ENCODE results near the gene GPR132.
"Not testable (repeated sequence)": the region's sequence is repeated elsewhere in the genome, so short reads cannot be mapped to it uniquely, and the experiment has no call there.

Gene GPR132

DNA sequence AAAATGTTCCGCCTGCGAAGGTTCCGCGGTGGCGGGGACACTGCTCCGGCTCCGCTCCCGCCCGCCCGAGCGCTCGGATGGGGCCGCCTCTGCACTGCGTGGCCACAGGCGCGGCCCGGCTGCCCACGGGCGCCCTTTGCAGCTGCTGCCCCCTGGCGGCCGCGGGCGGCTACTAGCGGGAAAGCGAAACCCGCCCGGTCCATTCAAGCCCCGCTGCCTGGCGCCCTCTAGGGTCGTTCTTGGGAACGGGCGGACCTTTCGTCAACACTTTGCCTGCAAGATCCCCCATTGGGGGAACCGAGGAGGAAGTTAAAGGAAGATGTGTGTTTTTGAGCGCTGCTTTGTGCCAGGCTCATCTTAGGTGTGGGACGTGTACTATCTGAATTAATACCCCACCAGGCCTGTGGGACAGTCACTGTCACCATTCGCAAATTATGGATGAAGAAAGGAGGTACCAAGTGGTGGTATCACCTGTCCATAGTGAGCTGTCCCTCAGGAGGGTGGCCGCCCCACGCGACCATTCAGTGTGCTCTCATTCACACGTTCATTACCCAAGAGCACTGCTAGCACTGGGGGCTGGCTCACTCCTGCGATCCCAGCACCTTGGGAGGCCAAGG lies 19.4 kb downstream of the GPR132 start:
- POLR2A ChIA-PET, result interaction anchor here (0.6 to 0.9 kb wide), 4 partner anchors 9 to 503 kb away, joined by 4 to 8 read pairs (median 6); no protein-coding TSS in a partner anchor
- TF ChIP-seq, protein P1, sequence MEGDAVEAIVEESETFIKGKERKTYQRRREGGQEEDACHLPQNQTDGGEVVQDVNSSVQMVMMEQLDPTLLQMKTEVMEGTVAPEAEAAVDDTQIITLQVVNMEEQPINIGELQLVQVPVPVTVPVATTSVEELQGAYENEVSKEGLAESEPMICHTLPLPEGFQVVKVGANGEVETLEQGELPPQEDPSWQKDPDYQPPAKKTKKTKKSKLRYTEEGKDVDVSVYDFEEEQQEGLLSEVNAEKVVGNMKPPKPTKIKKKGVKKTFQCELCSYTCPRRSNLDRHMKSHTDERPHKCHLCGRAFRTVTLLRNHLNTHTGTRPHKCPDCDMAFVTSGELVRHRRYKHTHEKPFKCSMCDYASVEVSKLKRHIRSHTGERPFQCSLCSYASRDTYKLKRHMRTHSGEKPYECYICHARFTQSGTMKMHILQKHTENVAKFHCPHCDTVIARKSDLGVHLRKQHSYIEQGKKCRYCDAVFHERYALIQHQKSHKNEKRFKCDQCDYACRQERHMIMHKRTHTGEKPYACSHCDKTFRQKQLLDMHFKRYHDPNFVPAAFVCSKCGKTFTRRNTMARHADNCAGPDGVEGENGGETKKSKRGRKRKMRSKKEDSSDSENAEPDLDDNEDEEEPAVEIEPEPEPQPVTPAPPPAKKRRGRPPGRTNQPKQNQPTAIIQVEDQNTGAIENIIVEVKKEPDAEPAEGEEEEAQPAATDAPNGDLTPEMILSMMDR (IDR thresholded peaks at IDR 0.05; ENCODE audit: control extremely low read depth, extremely low read depth, low read depth, missing control alignments), result peak; percentile 100
- DNase-seq (ENCODE audit: extremely low spot score), result peak; percentile 94
- CTCF ChIA-PET, result interaction anchor here (0.6 to 12.9 kb wide), 35 partner anchors 10 to 246 kb away, joined by 3 to 177 read pairs (median 5); partner anchors contain the start of genes CDCA4, CLBA1, GPR132 and PLD4

GRCh38 chr14:105043641-105044040 lies 21.6 kb downstream of the GPR132 start:
- TF ChIP-seq, protein P1 (IDR thresholded peaks at IDR 0.05; ENCODE audit: control extremely low read depth, extremely low read depth, low read depth, missing control alignments), result no peak
- DNase-seq (ENCODE audit: extremely low spot score), result no peak
- POLR2A ChIA-PET, result no interaction called here
- CTCF ChIA-PET, result interaction anchor here (1.1 to 12.9 kb wide), 9 partner anchors 8 to 149 kb away, joined by 4 to 177 read pairs (median 30); partner anchors contain the start of genes CDCA4 and GPR132

GRCh38 chr14:105042813-105043212 lies 22.4 kb downstream of the GPR132 start:
- CTCF ChIA-PET, result interaction anchor here (1.1 to 12.9 kb wide), 9 partner anchors 14 to 274 kb away, joined by 3 to 177 read pairs (median 5); partner anchors contain the start of gene GPR132
- POLR2A ChIA-PET, result no interaction called here
- TF ChIP-seq, protein P1 (IDR thresholded peaks at IDR 0.05; ENCODE audit: control extremely low read depth, extremely low read depth, low read depth, missing control alignments), result no peak
- DNase-seq (ENCODE audit: extremely low spot score), result no peak

- TF ChIP-seq, protein P1 (IDR thresholded peaks at IDR 0.05; ENCODE audit: control extremely low read depth, extremely low read depth, low read depth, missing control alignments), result no peak
- ChIA-PET CTCF (interaction anchor here (0.7 to 12.9 kb wide), 9 partner anchors 10 to 273 kb away, joined by 3 to 177 read pairs (median 5); partner anchors contain the start of gene GPR132), POLR2A (interaction anchor here (1.0 kb wide), 1 partner anchor 21 kb away, joined by 4 read pairs; the partner anchor contains the start of gene CDCA4)
- no peak for DNase-seq (ENCODE audit: extremely low spot score)
These were observed 23.1 kb downstream of the GPR132 start for GRCh38 chr14:105041841-105042765.

GRCh38 chr14:105039458-105040205 lies 25.6 kb downstream of the GPR132 start:
- DNase-seq (ENCODE audit: extremely low spot score), result no peak
- POLR2A ChIA-PET, result no interaction called here
- TF ChIP-seq, protein P1 (IDR thresholded peaks at IDR 0.05; ENCODE audit: control extremely low read depth, extremely low read depth, low read depth, missing control alignments), result no peak
- CTCF ChIA-PET, result interaction anchor here (1.4 to 12.9 kb wide), 2 partner anchors 65 to 70 kb away, joined by 3 to 177 read pairs; no protein-coding TSS in a partner anchor

DNA sequence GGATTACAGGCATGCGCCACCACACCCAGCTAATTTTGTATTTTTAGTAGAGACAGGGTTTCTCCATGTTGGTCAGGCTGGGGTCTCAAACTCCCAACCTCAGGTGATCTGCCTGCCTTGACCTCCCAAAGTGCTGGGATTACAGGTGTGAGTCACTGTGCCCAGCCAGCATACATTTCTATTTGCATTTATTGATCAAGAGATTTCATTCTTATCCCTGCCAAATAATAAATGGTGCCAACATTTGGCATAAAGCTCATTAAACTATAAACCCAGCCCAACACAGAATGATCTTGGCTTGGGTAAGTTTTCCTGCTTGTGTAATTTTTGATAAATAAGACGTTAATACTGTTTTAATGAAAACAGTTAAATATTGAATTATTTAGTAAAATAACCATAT lies 29.6 kb downstream of the GPR132 start:
- POLR2A ChIA-PET; DNase-seq (ENCODE audit: extremely low spot score): not testable (repeated sequence)
- CTCF ChIA-PET, result interaction anchor here (0.7 to 4.3 kb wide), 5 partner anchors 8 to 55 kb away, joined by 3 to 34 read pairs (median 4); no protein-coding TSS in a partner anchor

All from GM10248 (cell line).